DMS79 (cell line): ENCODE data around the gene EZH1.

ENCODE experiments used
- DNase-seq: peaks from one replicate; lab custom pipeline; 2025; lab: John Stamatoyannopoulos, UW

EZH1 gene

DNA sequence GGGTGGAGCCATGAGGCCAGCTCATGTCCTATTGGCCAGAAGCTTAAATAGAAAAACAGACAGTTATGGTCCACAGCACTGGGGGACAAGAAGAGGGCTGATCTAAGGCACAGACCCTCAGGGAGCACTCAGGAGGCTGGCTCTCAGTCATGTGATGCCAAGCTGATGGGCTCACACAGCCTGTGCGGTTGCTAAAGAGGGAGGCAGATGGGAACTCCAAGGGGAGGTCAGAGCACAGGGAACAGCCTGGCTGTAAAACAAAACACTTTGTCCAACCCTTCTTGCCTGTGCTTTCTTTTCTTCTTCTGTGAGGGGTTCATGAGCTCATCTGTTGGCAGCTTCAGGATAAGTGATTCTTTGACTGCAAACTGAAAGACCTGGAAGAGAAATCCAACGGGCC is 35.3 kb downstream of the EZH1 start:
- DNase-seq = no peak

DNA sequence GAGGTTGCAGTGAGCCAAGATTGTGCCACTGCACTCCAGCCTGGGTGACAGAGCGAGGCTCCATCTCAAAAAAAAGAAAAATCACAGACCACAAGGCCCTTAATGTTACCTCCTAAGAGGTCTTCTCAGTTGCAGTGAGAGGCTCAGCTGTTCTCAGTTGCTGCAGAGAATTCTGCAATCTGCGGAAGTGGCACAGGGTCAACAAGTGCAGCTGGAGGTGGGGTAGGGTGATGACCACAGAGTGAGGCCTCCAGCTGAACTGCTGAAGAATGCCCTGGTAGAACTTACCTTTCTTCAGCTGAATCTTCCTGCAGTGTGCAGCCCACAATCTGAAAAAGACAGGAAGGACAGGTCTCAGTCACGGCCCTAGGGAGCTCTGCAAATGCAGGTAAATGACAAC is 36.3 kb downstream of the EZH1 start:
- DNase-seq = no peak

DNA sequence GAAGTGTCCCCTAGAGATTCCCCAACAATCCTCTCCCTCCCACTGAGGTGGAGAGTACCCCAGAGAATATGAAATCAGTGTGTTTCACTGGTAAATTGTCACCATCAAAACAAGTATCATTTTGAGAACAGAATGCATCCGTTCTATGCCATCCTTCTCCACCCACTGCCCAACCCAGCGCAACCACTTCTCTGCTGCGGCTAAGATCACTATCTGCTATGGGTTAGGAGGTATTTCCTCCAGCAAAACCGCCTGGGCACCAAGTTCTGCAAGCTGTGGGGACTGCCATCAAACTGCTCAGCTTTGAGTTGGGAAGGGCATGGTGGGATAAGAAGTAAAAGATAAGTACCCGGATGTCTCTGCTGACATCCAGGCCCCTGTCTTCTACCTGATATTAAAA is 38.1 kb downstream of the EZH1 start:
- DNase-seq = no peak

DNA sequence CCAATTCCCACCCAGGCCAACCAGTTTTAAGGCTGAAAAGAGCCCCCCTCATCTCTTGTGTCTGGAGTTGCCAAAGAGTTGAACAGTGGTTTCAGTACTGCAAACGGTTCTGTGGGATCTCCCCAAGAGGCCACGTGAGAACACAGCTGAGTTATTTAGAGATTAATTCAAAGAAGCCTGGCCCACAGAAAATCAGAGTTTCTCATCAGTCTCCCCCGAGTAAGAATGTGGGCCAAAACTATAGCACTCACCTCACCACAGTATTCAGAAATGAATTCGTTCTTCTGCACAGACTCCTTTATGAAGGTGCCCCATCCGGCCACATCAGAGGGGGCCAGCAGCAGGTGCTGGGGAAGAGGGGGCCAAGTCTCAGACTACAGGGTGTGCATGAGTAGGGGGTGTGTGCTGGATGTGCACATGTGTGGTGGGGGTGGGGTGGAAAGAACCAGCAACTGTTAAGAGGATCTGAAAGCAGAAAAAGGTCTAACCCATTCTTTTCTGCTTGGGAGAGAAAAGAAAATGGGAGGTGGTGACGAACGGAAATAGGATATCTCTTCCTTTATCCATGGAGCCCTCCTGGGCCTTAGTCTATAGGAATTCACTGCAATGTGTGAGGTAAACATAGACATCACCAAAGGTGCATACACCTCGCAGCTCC is 39.9 kb downstream of the EZH1 start:
- DNase-seq = no peak

DNA sequence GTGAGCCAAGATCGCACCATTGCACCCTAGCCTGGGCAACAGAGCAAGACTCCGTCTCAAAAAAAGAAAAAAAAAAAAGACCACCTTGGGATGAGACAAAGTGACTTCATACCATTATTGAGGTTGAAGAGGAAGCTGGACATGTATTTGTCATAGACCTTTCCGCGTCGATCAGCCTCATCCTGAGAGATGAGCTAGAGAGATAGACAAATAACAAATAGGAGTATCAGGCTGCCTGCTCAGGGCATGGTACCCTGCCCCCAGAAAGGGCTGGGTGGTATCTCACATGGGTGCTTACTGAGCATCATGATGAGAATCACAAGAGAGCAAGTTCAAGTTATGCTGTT is 40.4 kb downstream of the EZH1 start:
- DNase-seq = no peak

DNA sequence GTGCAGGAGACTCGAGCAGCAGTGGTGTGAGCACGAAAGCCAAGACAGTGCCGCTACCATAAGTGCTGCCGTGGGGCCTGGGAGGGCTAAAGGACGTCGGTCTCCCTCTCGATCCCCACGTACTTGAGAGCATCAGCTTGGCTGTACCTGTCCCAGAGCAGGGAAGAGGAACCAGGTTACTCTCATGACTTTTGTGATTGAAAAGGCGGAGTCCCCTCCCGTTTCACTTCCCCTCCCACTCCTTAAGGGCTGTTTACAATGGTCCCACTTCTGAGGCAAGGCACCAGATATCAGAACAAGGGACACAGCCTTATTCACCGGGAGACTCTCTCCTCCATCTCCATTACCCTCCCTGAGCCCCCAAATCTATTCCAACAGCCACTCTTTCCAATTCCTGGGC is 42.4 kb downstream of the EZH1 start:
- peak; percentile 28 for DNase-seq

DNA sequence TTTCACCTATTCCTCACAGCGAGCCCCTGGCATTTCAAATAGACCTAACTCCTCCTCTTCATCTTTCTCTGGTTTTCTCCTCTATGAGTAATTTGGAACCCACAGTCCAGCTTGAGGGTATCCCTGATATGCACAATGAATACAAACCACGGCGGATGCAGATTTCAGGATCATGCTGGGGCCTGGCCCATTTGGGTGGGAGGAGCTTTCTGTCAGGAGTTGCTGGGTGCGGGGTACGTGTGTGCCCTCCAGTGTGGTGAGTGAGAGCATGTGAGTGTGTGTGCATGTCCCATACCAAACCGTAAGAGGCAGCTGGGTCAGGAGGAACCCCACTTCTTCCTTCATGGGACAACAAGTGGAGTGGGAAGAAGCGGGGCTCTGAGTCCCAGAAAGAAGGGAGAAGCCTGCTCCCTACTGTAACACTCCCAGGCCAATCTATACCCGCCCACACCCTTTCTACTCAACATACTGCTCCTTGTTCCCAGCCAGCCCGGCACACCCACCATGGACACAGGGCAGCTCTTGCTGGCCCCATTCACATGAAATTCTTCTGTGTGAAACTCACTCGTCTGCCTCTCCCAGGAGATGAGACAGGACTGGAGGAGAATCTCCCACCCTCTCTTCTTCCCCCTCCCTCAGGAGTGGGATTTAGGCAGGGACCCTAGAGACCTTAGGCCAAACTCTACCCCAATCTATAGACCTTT is 44.1 kb downstream of the EZH1 start:
- DNase-seq = no peak

DNA sequence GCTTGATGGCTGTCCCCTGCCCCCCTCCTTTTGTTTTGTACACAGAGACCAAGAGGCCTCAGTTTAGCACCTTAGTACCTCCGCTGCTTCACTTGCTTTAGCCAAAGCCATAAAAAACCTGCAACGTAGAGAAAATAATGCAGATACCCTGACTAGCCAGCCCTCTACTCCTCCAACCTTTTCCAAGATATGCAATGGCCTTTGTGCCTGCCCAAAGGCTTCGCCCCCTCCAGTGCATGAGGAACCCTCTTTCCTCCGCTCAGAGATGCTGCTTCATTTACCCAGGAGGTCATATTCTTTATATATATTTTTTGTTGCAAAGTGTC is 45.5 kb downstream of the EZH1 start:
- DNase-seq = no peak

DNA sequence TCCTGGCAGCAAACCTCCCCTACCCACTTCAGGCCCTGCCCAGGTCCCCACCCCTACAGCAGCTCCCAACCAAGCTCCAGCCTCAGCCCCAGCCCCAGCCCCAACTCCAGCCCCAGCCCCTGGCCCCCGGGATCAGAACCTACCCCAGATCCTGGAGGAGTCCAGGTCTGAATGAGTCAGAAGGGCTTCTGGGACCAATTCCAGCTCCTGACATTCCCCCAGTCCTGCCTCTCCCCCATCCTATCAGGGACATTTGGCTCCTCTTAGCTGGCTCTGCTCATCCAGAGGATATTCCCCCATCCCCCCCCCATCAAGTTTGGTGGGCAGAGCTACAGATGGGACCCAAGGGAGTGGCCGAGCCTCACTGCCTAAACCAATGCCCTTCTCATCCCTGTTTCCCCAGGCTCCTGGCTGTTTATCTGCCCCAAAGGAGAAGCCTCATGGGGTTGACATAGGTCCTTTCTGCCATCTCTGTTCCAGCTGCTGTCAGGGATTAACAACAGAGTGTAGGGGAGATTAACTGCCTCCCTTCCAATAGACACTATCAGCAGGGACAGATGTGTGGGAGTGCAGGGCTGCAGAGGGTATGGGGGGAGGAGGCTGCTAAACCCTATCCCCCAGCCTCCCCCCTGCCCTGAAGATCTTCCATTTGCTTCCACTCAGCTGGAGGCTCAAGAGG is 46.0 kb downstream of the EZH1 start:
- peak; percentile 33 for DNase-seq

DNA sequence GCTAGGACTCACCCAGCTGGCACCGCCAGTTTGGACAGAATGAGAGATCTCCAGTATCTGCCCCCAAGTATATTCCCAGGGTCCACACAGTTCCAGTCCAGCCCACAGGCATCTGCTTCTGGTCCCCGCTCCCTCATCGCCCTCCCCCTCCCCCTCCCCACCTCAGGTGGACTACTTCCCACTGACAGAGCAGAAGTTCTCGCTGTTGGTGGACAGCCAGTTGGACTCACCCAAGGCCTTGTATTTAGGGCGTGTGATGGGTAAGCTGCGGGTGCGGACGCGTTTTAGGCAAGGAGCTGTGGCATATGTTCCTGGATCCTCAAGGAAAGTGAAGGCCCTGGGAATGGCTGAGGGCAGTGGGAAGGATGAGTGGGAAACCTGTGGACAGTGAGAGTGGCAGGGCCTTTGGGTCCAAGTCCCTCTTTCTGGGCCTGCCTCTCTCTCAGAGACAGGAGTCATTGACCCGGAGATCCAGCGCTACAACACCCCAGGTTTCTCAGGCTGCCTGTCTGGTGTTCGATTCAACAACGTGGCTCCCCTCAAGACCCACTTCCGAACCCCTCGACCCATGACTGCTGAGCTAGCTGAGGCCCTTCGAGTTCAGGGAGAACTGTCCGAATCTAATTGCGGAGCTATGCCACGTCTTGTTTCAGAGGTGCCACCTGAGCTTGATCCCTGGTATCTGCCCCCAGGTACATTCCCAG is 47.6 kb downstream of the EZH1 start:
- no peak for DNase-seq

DNA sequence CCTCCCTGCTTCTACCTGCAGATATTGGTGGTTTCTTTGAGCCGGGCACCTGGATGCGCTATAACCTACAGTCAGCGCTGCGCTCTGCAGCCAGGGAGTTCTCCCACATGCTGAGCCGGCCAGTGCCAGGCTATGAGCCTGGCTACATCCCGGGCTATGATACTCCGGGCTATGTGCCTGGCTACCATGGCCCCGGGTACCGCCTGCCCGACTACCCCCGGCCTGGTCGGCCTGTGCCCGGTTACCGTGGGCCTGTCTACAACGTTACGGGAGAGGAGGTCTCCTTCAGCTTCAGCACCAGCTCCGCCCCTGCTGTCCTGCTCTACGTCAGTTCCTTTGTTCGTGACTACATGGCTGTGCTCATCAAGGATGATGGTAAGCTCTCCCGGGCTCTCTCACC is 49.3 kb downstream of the EZH1 start:
- no peak for DNase-seq

DNA sequence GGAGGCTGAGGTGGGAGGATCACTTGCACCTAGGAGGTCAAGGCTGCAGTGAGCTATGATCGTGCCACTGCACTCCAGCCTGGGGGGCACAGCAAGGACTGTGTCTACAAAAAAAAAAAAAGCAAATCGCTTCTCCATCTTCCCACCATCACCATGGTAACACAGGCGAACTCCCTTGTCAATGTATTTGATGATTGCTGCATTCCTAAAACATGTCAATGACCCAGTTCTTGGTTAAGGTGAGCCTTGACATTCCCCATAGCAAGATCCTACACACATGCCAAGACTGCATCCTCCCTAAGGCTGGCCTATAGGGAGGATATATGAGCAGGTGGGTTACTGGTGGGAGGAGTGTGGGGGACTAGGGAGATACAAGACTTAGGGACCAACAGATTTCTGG is 50.3 kb downstream of the EZH1 start:
- no peak for DNase-seq

DNA sequence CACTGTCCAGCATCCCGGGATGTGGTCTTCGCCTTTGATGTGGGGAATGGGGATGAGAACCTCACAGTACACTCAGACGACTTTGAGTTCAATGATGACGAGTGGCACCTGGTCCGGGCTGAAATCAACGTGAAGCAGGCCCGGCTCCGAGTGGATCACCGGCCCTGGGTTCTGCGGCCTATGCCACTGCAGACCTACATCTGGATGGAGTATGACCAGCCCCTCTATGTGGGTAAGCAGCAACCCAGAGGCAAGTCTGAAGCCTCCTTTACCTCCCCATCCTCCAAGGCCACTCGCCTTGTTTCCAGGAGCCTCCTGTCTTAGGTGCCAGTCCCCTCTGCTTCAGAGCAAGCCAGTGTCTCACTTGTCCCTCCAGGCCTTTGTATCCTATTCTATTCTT is 52.4 kb downstream of the EZH1 start:
- no peak for DNase-seq

DNA sequence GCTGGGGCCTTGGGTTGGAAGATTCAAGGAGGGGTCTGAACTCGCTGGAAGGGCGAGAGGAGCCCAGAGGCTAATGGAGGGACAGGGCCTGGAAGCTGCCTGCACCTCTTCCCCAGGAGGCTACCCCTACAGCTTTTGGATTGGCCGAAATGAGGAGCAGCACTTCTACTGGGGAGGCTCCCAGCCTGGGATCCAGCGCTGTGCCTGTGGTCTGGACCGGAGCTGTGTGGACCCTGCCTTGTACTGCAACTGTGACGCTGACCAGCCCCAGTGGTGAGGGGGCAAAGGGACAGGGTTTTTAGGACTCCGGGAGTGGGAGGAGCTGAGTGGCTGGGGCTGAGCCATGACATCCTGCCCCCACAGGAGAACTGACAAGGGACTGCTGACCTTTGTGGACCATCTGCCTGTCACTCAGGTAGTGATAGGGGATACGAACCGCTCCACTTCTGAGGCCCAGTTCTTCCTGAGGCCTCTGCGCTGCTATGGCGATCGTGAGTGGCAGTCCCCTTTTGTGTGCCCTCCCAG is 53.8 kb downstream of the EZH1 start:
- no peak for DNase-seq

DNA sequence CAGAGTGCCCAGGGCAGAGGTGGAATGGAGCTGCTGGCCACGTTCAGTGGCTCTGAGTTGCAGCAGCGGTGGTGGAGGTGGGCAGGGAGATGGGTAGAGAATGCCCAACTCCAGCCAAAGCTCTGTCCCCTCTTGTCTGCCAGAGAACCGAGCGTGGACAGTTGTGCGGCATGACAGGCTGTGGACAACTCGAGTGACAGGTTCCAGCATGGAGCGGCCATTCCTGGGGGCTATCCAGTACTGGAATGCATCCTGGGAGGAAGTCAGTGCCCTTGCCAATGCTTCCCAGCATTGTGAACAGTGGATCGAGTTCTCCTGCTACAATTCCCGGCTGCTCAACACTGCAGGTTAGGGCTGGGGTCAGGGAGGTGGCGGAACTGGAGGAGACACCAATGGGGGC is 54.2 kb downstream of the EZH1 start:
- DNase-seq = no peak

DNA sequence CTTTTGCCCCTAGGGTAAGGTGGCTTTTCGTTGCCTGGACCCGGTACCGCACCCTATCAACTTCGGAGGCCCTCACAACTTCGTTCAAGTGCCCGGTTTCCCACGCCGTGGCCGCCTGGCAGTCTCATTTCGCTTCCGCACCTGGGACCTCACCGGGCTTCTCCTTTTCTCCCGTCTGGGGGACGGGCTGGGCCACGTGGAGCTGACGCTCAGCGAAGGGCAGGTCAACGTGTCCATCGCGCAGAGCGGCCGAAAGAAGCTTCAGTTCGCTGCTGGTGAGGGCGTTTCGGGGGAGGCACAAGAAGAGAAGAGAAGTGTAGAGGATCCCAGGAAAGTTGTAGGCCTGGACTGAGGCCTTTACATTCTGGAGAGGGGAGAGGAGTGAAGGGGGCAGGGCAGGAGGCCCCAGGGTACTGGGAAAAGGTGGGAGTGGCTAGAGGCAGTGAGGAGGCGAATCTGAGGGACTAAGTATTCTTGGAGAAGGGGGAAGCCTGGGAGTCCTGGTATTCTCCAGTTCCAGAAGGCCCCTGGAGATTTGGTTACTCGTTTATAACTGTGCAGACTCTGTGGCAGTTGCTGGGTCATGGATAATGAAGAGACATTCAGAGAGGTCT is 57.0 kb downstream of the EZH1 start:
- no peak for DNase-seq

DNA sequence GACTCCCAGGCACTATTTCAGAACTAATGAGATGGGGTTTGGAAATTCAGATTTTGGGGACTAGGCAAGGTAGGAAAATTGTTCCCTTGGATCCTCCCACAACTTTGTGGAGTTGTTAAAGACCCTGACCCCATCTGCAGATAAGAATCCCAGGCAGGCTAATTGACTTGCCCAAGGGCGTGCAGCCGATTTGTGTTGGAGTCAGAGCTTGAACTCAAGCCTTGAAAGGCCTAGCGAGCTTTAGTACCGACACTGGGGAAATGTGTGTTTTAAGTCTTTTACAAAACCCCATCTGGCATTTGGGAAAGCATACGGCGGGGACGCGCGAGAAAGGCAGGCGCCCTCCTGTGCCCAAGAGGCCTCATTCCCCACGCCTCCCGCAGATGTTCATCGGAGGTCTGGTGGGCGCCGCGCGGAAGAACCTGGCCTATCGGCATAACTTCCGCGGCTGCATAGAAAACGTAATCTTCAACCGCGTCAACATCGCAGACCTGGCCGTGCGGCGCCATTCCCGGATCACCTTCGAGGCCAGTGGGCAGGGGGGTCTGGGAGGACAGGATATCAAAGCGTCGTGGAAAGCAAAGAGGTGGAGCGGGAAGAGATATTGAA is 58.2 kb downstream of the EZH1 start:
- no peak for DNase-seq

DNA sequence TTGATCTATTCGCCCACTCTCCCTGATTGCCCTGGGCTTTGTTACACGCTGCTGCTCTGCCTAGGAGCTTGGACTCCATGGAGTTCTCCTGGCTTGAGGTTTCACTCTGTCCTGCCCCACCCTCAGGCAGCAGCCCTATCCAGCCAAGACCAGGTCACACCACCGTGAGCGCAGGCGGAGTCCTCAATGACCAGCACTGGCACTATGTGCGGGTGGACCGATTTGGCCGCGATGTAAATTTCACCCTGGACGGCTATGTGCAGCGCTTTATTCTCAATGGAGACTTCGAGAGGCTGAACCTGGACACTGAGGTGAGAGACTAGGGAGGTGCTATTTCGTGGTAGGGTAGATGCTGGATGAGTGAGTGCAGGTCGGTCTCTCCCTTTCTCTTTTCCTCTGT is 59.0 kb downstream of the EZH1 start:
- DNase-seq = no peak

DNA sequence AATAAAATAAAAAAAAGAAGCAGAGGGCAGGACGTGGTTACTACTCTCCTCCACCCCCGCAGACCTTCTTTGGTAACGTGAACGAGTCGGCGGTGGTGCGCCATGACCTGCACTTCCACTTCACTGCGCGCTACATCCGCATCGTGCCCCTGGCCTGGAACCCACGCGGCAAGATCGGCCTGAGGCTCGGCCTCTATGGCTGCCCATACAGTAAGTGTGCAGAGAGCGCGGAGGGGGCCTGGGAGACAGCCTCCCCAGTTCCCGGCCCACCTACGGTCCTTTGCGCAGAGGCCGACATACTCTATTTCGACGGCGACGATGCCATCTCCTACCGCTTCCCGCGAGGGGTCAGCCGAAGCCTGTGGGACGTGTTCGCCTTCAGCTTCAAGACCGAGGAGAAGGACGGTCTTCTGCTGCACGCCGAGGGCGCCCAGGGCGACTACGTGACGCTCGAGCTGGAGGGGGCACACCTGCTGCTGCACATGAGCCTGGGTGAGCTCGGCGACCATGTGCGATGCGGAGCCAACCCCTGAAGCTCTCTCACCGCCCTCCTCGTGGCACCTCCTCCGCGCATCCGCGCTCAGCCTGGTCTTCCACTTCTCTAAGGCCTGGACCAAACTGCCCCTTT is 59.8 kb downstream of the EZH1 start:
- no peak for DNase-seq

DNA sequence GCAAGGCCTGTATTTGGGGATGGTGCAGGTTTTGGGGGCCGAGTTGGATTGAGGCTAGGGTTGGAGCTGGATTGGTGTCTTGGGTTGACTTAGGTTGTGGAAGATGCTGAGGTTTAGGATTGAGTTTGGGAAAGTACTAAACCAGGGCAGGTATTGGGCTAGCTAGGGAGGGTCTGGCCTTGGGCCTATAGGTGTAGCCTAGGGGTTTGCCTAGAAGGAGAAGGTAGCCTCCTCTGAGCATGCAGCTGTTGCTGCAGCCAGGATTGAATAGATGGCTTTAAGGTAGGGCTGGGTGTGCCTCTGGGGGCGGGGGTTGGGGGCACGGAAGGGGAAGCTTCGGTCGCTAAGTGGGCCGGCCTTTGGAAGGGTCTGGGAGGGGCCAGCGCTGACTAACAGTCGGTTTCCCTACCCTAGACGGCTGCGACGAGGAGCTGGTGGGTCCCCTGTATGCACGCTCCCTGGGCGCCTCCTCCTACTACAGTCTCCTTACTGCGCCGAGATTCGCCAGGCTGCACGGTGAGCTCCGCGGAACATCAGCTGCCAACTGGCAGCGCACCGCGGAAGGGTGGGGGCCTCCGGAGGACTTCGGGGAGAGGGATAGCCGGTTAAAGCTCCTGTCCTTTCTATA is 61.3 kb downstream of the EZH1 start:
- no peak for DNase-seq
